Measurements from ENCODE around the gene GNGT2.

DNA sequence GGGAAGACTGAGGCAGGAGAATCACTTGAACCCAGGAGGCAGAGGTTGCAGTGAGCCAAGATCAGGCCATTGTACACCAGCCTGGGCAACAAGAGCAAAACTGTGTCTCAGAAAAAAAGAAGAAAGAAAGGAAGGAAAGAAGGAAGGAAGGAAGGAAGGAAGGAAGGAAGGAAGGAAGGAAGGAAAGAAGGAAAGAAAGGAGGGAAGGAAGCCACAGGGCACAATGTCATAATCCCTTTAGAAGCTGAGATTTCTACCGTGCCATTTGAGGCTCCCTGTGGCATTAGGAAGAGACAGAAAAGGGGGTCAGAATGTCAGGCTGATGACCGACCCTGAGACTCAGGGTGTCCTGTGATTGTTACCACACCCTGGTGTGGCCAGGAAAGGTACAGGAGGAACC is 6.6 kb downstream of the GNGT2 start:
- TF ChIP-seq, protein P1, sequence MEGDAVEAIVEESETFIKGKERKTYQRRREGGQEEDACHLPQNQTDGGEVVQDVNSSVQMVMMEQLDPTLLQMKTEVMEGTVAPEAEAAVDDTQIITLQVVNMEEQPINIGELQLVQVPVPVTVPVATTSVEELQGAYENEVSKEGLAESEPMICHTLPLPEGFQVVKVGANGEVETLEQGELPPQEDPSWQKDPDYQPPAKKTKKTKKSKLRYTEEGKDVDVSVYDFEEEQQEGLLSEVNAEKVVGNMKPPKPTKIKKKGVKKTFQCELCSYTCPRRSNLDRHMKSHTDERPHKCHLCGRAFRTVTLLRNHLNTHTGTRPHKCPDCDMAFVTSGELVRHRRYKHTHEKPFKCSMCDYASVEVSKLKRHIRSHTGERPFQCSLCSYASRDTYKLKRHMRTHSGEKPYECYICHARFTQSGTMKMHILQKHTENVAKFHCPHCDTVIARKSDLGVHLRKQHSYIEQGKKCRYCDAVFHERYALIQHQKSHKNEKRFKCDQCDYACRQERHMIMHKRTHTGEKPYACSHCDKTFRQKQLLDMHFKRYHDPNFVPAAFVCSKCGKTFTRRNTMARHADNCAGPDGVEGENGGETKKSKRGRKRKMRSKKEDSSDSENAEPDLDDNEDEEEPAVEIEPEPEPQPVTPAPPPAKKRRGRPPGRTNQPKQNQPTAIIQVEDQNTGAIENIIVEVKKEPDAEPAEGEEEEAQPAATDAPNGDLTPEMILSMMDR (conservative IDR thresholded peaks at IDR 0.05; ENCODE audit: low read depth in 2 of 2), result no peak
- no peak for TF ChIP-seq EZH2 (IDR thresholded peaks at IDR 0.05; ENCODE audit: low read depth, unreplicated experiment)
- no peak for TF ChIP-seq EZH2phosphoT487 (IDR thresholded peaks at IDR 0.05; ENCODE audit: unreplicated experiment)
- TF ChIP-seq ZNF331 (CRISPR knock-in tag; IDR thresholded peaks at IDR 0.05; ENCODE audit: low read depth), result no peak
- TF ChIP-seq CREB1 (CRISPR knock-in tag; IDR thresholded peaks at IDR 0.05; ENCODE audit: low read depth), result no peak
- no peak for TF ChIP-seq STAT1 (IDR thresholded peaks at IDR 0.05; ENCODE audit: unreplicated experiment)

Data from GM23338 (cell line).